Right cardiac atrium (tissue), 5 donors: ENCODE data around the gene RPL9. TPM values are rescaled to one million over a fixed set of nuclear protein-coding genes. Genes with fewer than 3 reads are reported as not detected.
A peak's percentile ranks its signal among the peaks of the same experiment; 100 is the strongest.
"Not testable (repeated sequence)": the region's sequence is repeated elsewhere in the genome, so short reads cannot be mapped to it uniquely, and the experiment has no call there.

Experiments used
- ATAC-seq, 2 donors: fragments of 200-7000 bp; cut with Tn5 transposase; one replicate each; pipeline versions ENCODE4 v1.8.0 to v1.9.1; 2020; ENCODE audit warnings: moderate library complexity in 2 of 2, mild to moderate bottlenecking in 1 of 2
- DNase-seq, 3 donors: peaks; one replicate each; pipeline ENCODE4 v3.0.0-alpha.2; 2020
- H3K27ac ChIP-seq: one replicate; pipeline ENCODE4 v1.5.1; 2013; ENCODE audit warnings: mild to moderate bottlenecking, low read length, control low read depth, moderate library complexity
- H3K27me3 ChIP-seq: one replicate; pipeline ENCODE4 v1.6.1; 2013; ENCODE audit not compliant: control insufficient read depth, insufficient read depth
- H3K4me1 ChIP-seq: one replicate; pipeline ENCODE4 v1.6.1; 2013; ENCODE audit warnings: low read length; ENCODE audit not compliant: control insufficient read depth, insufficient read depth
- H3K4me3 ChIP-seq: one replicate; pipeline ENCODE4 v1.5.1; 2013; ENCODE audit warnings: low read length, control low read depth
- H3K9me3 ChIP-seq: one replicate; pipeline ENCODE4 v1.6.1; 2013; ENCODE audit warnings: low read length; ENCODE audit not compliant: control insufficient read depth
- WGBS: extraction: QIAGEN DNeasy Blood & Tissue Kit; methylation state at CpG from one replicate; pipeline ENCODE4 v1.1.7; 2013; 5-methylcytosine and 5-hydroxymethylcytosine counted together
- intact Hi-C, 4 donors: fragments of 100-400 bp; cut with DNase I; formaldehyde crosslinking; loops; one replicate each; pipeline versions ENCODE4 v1.11.0 to v1.14.0; 2022 to 2023
- microRNA-seq, 2 donors: library from miRNA; unstranded; fragments of <30 nt; microRNA quantifications; one replicate each; pipeline ENCODE4 v1.2.0, GENCODE V29; 2020 to 2021
- polyA plus RNA-seq: library from polyadenylated mRNA; stranded (reverse); fragments of 200-250 nt; gene quantifications from one replicate; pipeline ENCODE4 v1.2.3, GENCODE V29; 2013
- total RNA-seq, 4 donors: library from RNA; stranded (reverse); fragmentation: NEBNext Ultra II Directional; extraction: Animal tissue kit (Norgen Biotek cat#: 25700); gene quantifications; one replicate each; pipeline ENCODE4 v1.2.1, GENCODE V29; 2021
- donor health status: healthy with polysubstance abuse.
- donor health status: DM: no; HTN: yes; CAD: no.
- donor health status: DM: no; HTN: no; CAD: no.
- donor health status: DM: no; HTN: yes; CAD: no; lungs with severe emphysema.
- donor health status: DM: yes; HTN: yes; CAD: no.

Gene RPL9
- total and polyA plus RNA-seq, 5 donors, result 708 to 1,288 (median 966) TPM

- H3K4me3 ChIP-seq, result no peak overlapping the region
- ATAC-seq, result no peak
Measured at GRCh38 chr4:39415678-39416283, 42.9 kb downstream of the RPL9 start.

GRCh38 chr4:39411561-39411960 is 47.2 kb downstream of the RPL9 start:
- H3K4me3 ChIP-seq, H3K9me3 ChIP-seq, intact Hi-C loops, H3K27ac ChIP-seq, H3K4me1 ChIP-seq, DNase-seq, H3K27me3 ChIP-seq, ATAC-seq: not testable (repeated sequence)
- WGBS, result 92% methylated on average over 8 of the region's 8 CpGs

More at GRCh38 chr4:39415678-39416283, 42.9 kb downstream of the RPL9 start:
- H3K9me3 ChIP-seq, result no peaks in the 10 kb centered on the region
- WGBS, result 61% methylated on average over 2 of the region's 2 CpGs
- DNase-seq, result no peak
- no peaks in the 10 kb centered on the region for H3K4me1 ChIP-seq
- no peaks in the 10 kb centered on the region for H3K27me3 ChIP-seq
- intact Hi-C loops, result no loop called here
- H3K27ac ChIP-seq, result no peak overlapping the region

GRCh38 chr4:39410415-39410814 is 48.3 kb downstream of the RPL9 start:
- ATAC-seq (no peak), DNase-seq (no peak)
- WGBS, result 37% methylated on average over 5 of the region's 5 CpGs
- H3K9me3 ChIP-seq, result no peaks in the 10 kb centered on the region
- intact Hi-C loops, result no loop called here
- H3K4me3 ChIP-seq, result no peak overlapping the region
- no peak overlapping the region for H3K27ac ChIP-seq
- no peaks in the 10 kb centered on the region for H3K4me1 ChIP-seq
- no peaks in the 10 kb centered on the region for H3K27me3 ChIP-seq

GRCh38 chr4:39407584-39407885 is 51.2 kb downstream of the RPL9 start:
- Histone ChIP-seq H3K27me3 (no peaks in the 10 kb centered on the region), H3K9me3 (no peaks in the 10 kb centered on the region), H3K4me3 (no peak overlapping the region), H3K4me1 (no peaks in the 10 kb centered on the region), H3K27ac (no peak overlapping the region)
- intact Hi-C loops, result no loop called here
- no peak for DNase-seq
- WGBS, result 42% methylated on average over 1 of the region's 1 CpG
- no peak for ATAC-seq

GRCh38 chr4:39406763-39407583 is 51.7 kb downstream of the RPL9 start, which contains the start of gene KLB:
Gene KLB (plus strand): TSS chr4:39406930. CDS start chr4:39406950, 20 bp downstream.
- Histone ChIP-seq H3K4me3 (peak within 1 kb of the TSS; percentile 16), H3K9me3 (no peaks in the 10 kb centered on the region), H3K4me1 (no peaks in the 10 kb centered on the region), H3K27ac (no peak within 1 kb of the TSS), H3K27me3 (no peaks in the 10 kb centered on the region)
- ATAC-seq, result no peak
- DNase-seq, result no peak
- 29% methylated on average over 12 of the region's 12 CpGs for WGBS
- intact Hi-C loops, result no loop called here

Small RNAs within 50 kb of the gene (microRNA-seq; reads per million reads assigned to microRNA genes)
- 0 reads per million in 2 donors for gene MIR5591

Other genes with a start within 250 kb of the RPL9 start
- gene RFC1, start 92.6 kb downstream of the RPL9 start, total RNA-seq, result 10 to 100 TPM; 30.6 to 37.5 (median 33.5) TPM
- gene RFC1, start 92.6 kb downstream of the RPL9 start, polyA plus RNA-seq, result 11.2 TPM
- under 1 TPM; 0.03 to 0.28 (median 0.06) TPM for gene KLB, start 52.0 kb downstream of the RPL9 start, total RNA-seq
- 0.32 TPM for gene KLB, start 52.0 kb downstream of the RPL9 start, polyA plus RNA-seq
- 10 to 100 TPM; 10.4 to 22.2 (median 18.3) TPM for gene LIAS, start 134 bp upstream of the RPL9 start, total RNA-seq
- gene LIAS, start 134 bp upstream of the RPL9 start, polyA plus RNA-seq, result 23.6 TPM
- 10 to 100 TPM; 18.0 to 33.1 (median 22.6) TPM for gene UGDH, start 68.5 kb upstream of the RPL9 start, total RNA-seq
- gene UGDH, start 68.5 kb upstream of the RPL9 start, polyA plus RNA-seq, result 5.1 TPM
- 10 to 100 TPM; 20.0 to 25.5 (median 21.7) TPM for gene SMIM14, start 179.9 kb upstream of the RPL9 start, total RNA-seq
- 8.5 TPM for gene SMIM14, start 179.9 kb upstream of the RPL9 start, polyA plus RNA-seq
- 10 to 100 TPM; 55.4 to 59.5 (median 57.4) TPM for gene UBE2K, start 239.2 kb upstream of the RPL9 start, total RNA-seq
- 38.2 TPM for gene UBE2K, start 239.2 kb upstream of the RPL9 start, polyA plus RNA-seq